ENCODE measurements around the gene SPATA21. TPM values are rescaled to one million over a fixed set of nuclear protein-coding genes. Genes with fewer than 3 reads are reported as not detected.
"Not testable (repeated sequence)": the region's sequence is repeated elsewhere in the genome, so short reads cannot be mapped to it uniquely, and the experiment has no call there.

Gene SPATA21
- total RNA-seq, 2 experiments from 2014 or later = 0.05 TPM; not detected in 1

GRCh38 chr1:16464917-16465625 is 27.8 kb upstream of the SPATA21 start:
- POLR2A ChIA-PET = no interaction called here
- no peaks in the 10 kb centered on the region for H3K27me3 Mint-ChIP-seq
- CTCF ChIA-PET = no interaction called here

DNA sequence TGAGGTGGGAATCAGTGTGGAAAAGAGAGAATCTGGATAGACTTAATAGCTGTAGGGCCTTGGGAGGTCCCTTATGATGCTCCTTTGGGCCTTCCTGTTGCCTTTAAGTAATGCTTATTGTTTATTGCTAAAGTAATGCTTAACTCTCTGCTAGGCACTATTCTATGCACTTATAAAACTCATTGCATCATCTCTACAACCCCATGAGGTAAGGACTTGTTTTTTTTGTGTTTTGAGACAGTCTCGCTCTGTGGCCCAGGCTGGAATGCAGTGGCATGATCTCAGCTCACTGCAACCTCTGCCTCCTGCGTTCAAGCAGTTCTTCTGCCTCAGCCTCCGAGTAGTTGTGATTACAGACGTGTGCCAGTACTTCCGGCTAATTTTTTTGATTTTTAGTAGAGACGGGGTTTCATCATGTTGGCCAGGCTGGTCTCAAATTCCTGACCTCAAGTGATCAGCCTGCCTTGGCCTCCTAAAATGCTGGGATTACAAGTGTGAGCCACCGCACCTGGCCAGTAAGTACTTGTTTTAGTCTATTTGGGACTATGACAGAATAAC is 25.6 kb upstream of the SPATA21 start:
- CTCF ChIA-PET = no interaction called here
- H3K4me1 Mint-ChIP-seq = no peaks in the 10 kb centered on the region

More at GRCh38 chr1:16464917-16465625, 27.8 kb upstream of the SPATA21 start:
- no peaks in the 10 kb centered on the region for H3K4me1 Mint-ChIP-seq
- H3K27ac Mint-ChIP-seq = no peak overlapping the region
- no peak overlapping the region for H3K4me3 Mint-ChIP-seq
- H3K9me3 Mint-ChIP-seq = no peaks in the 10 kb centered on the region
- H3K36me3 Mint-ChIP-seq (ENCODE audit: low read depth) = peaks cover 41% of the 10 kb centered on the region
- DNase-seq = no peak

DNA sequence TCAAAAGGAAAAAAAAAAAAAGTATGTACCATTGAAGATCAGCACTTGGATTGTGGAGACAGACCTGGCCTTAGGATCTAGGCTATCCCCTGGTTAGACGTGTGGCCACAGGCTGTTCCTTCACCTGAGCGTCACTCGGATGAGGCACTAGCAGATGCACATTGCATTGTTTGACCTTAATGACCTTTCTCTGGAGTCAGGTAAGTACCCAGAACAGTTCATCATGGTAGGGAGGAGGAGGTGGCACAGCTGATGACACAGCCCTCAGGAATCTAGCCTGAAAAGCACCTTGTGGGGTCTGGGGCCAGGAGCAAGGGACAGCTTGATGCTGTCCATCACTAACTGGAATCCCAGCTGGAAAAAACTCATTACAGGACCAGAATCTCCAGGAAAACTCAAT is 24.5 kb upstream of the SPATA21 start:
- H3K27ac Mint-ChIP-seq = no peak overlapping the region

More for the DNA sequence above, 25.6 kb upstream of the SPATA21 start:
- no peak for DNase-seq
- no peak overlapping the region for H3K27ac Mint-ChIP-seq
- H3K36me3 Mint-ChIP-seq (ENCODE audit: low read depth) = peaks cover 57% of the 10 kb centered on the region
- POLR2A ChIA-PET = interaction anchor here (1.0 kb wide), 1 partner anchor 20 kb away, joined by 4 read pairs; no protein-coding TSS in a partner anchor
- H3K9me3 Mint-ChIP-seq = no peaks in the 10 kb centered on the region
- no peak overlapping the region for H3K4me3 Mint-ChIP-seq
- no peaks in the 10 kb centered on the region for H3K27me3 Mint-ChIP-seq

GRCh38 chr1:16459352-16459925 is 22.2 kb upstream of the SPATA21 start:
- ChIA-PET CTCF (interaction anchor here (1.1 kb wide), 1 partner anchor 19 kb away, joined by 3 read pairs; the partner anchor contains the start of gene NECAP2), POLR2A (interaction anchor here (1.1 kb wide), 1 partner anchor 54 kb away, joined by 3 read pairs; no protein-coding TSS in a partner anchor)
- H3K27ac Mint-ChIP-seq = no peak overlapping the region
- H3K9me3 Mint-ChIP-seq = no peaks in the 10 kb centered on the region
- H3K4me1 Mint-ChIP-seq = no peaks in the 10 kb centered on the region
- H3K4me3 Mint-ChIP-seq = no peak overlapping the region
- peaks cover 68% of the 10 kb centered on the region for H3K36me3 Mint-ChIP-seq (ENCODE audit: low read depth)
- no peak for DNase-seq
- H3K27me3 Mint-ChIP-seq = no peaks in the 10 kb centered on the region

More for the DNA sequence above, 24.5 kb upstream of the SPATA21 start:
- CTCF ChIA-PET = no interaction called here
- no peak overlapping the region for H3K4me3 Mint-ChIP-seq
- no peaks in the 10 kb centered on the region for H3K4me1 Mint-ChIP-seq
- no peaks in the 10 kb centered on the region for H3K27me3 Mint-ChIP-seq
- POLR2A ChIA-PET = no interaction called here
- DNase-seq = no peak
- H3K36me3 Mint-ChIP-seq (ENCODE audit: low read depth) = peaks cover 58% of the 10 kb centered on the region
- H3K9me3 Mint-ChIP-seq = no peaks in the 10 kb centered on the region

GRCh38 chr1:16458831-16459230 is 21.6 kb upstream of the SPATA21 start:
- H3K9me3 Mint-ChIP-seq = no peaks in the 10 kb centered on the region
- DNase-seq = no peak
- peaks cover 68% of the 10 kb centered on the region for H3K36me3 Mint-ChIP-seq (ENCODE audit: low read depth)
- no peaks in the 10 kb centered on the region for H3K27me3 Mint-ChIP-seq
- H3K27ac Mint-ChIP-seq = no peak overlapping the region
- no peak overlapping the region for H3K4me3 Mint-ChIP-seq
- ChIA-PET POLR2A (interaction anchor here (1.1 kb wide), 1 partner anchor 54 kb away, joined by 3 read pairs; no protein-coding TSS in a partner anchor), CTCF (no interaction called here)
- H3K4me1 Mint-ChIP-seq = no peaks in the 10 kb centered on the region

- peaks cover 78% of the 10 kb centered on the region for H3K36me3 Mint-ChIP-seq (ENCODE audit: low read depth)
- DNase-seq, CTCF ChIA-PET, H3K27ac Mint-ChIP-seq, H3K9me3 Mint-ChIP-seq, H3K4me3 Mint-ChIP-seq, H3K4me1 Mint-ChIP-seq, H3K27me3 Mint-ChIP-seq: not testable (repeated sequence)
- POLR2A ChIA-PET = interaction anchor here (0.8 kb wide), 1 partner anchor 97 kb away, joined by 3 read pairs; no protein-coding TSS in a partner anchor
These were observed 18.9 kb upstream of the SPATA21 start for GRCh38 chr1:16456151-16456550.

- H3K27ac Mint-ChIP-seq, H3K27me3 Mint-ChIP-seq, DNase-seq, H3K4me3 Mint-ChIP-seq, H3K9me3 Mint-ChIP-seq: not testable (repeated sequence)
- Mint-ChIP-seq H3K4me1 (peaks cover 13% of the 10 kb centered on the region), H3K36me3 (ENCODE audit: low read depth) (peaks cover 79% of the 10 kb centered on the region)
- POLR2A ChIA-PET = interaction anchor here (0.9 kb wide), 1 partner anchor 14 kb away, joined by 3 read pairs; the partner anchor contains the start of gene NECAP2
- CTCF ChIA-PET = interaction anchor here (0.5 kb wide), 1 partner anchor 36 kb away, joined by 3 read pairs; no protein-coding TSS in a partner anchor
These were observed 17.7 kb upstream of the SPATA21 start for GRCh38 chr1:16454909-16455308.

GRCh38 chr1:16451841-16452528 is 14.8 kb upstream of the SPATA21 start:
- ChIA-PET POLR2A (interaction anchor here (1.0 kb wide), 1 partner anchor 11 kb away, joined by 3 read pairs; the partner anchor contains the start of gene NECAP2), CTCF (no interaction called here)
- Mint-ChIP-seq H3K36me3 (ENCODE audit: low read depth) (peaks cover 83% of the 10 kb centered on the region), H3K27me3 (no peaks in the 10 kb centered on the region), H3K4me1 (peaks cover 34% of the 10 kb centered on the region), H3K27ac (no peak overlapping the region), H3K9me3 (no peaks in the 10 kb centered on the region), H3K4me3 (no peak overlapping the region)
- DNase-seq = no peak

DNA sequence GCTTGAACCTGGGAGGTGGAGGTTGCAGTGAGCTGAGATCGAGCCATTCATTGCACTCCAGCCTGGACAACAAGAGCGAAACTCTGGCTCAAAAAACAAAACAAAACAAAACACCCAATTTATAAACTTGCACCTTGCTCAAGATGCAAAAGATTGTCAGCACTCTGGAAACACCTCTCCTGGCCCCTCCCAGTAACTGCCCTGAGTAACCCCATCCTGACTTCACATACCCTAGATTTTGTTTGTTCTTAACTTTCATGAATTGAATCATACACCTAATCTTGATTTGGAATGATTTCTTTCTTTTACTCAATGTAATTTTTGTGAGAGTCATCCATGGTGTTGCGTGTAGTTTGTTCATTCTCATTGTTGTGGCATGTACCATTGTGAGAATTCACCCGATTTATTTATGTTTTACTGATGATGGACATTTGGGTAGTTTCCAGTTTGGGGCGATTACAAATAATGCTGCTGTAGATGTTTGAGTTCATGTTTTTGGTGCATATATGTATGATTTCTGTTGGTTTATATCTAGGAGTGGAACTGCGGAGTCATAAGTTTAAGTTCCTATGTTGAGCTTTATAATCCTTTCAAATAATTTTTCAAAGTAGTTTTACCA is 13.7 kb upstream of the SPATA21 start:
- POLR2A ChIA-PET = interaction anchor here (1.0 kb wide), 1 partner anchor 10 kb away, joined by 3 read pairs; the partner anchor contains the start of gene NECAP2
- Mint-ChIP-seq H3K27me3 (no peaks in the 10 kb centered on the region), H3K36me3 (ENCODE audit: low read depth) (peaks cover 79% of the 10 kb centered on the region), H3K9me3 (no peaks in the 10 kb centered on the region), H3K4me1 (peaks cover 34% of the 10 kb centered on the region), H3K27ac (peak overlapping the region; percentile 1), H3K4me3 (no peak overlapping the region)
- CTCF ChIA-PET = no interaction called here
- no peak for DNase-seq

GRCh38 chr1:16449666-16450065 is 12.4 kb upstream of the SPATA21 start:
- H3K9me3 Mint-ChIP-seq = no peaks in the 10 kb centered on the region
- peak overlapping the region; percentile 34 for H3K27ac Mint-ChIP-seq
- H3K4me1 Mint-ChIP-seq = peaks cover 40% of the 10 kb centered on the region
- H3K27me3 Mint-ChIP-seq = no peaks in the 10 kb centered on the region
- POLR2A ChIA-PET = interaction anchor here (2.2 kb wide), 1 partner anchor 9 kb away, joined by 9 read pairs; the partner anchor contains the start of gene NECAP2
- H3K36me3 Mint-ChIP-seq (ENCODE audit: low read depth) = peaks cover 75% of the 10 kb centered on the region
- no peak for DNase-seq
- no peak overlapping the region for H3K4me3 Mint-ChIP-seq
- CTCF ChIA-PET = interaction anchor here (0.8 kb wide), 1 partner anchor 53 kb away, joined by 3 read pairs; no protein-coding TSS in a partner anchor

DNA sequence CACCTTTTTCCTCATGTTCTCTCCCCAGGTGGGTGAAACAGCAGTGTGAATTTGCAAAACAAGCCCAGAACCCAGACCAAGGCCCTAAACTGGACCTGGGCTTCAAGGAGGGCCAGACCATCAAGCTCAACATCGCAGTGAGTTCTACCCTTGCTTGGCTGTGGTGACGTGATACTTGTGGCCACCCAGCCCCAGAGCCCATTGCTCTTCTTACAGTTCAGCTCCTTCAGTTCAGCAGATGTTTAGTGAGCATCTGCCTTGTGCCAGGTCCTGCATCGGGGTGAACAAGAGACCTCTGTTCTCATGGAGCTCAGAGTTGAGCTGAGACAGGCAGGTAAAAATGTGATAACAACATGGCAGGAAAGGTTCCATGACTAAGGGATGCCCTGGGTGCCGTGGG is 11.8 kb upstream of the SPATA21 start:
- H3K4me3 Mint-ChIP-seq = no peak overlapping the region
- no peak for DNase-seq
- H3K27ac Mint-ChIP-seq = peak overlapping the region; percentile 34
- H3K9me3 Mint-ChIP-seq = no peaks in the 10 kb centered on the region
- peaks cover 79% of the 10 kb centered on the region for H3K36me3 Mint-ChIP-seq (ENCODE audit: low read depth)
- POLR2A ChIA-PET = interaction anchor here (2.2 kb wide), 1 partner anchor 8 kb away, joined by 9 read pairs; the partner anchor contains the start of gene NECAP2
- no peaks in the 10 kb centered on the region for H3K27me3 Mint-ChIP-seq
- peaks cover 46% of the 10 kb centered on the region for H3K4me1 Mint-ChIP-seq
- CTCF ChIA-PET = interaction anchor here (1.0 kb wide), 1 partner anchor 8 kb away, joined by 3 read pairs; the partner anchor contains the start of gene NECAP2

GRCh38 chr1:16447641-16448040 is 10.4 kb upstream of the SPATA21 start:
- POLR2A ChIA-PET = interaction anchor here (0.6 kb wide), 1 partner anchor 219 kb away, joined by 3 read pairs; no protein-coding TSS in a partner anchor
- Mint-ChIP-seq H3K4me1 (peaks cover 61% of the 10 kb centered on the region), H3K9me3 (no peaks in the 10 kb centered on the region), H3K4me3 (no peak overlapping the region), H3K36me3 (ENCODE audit: low read depth) (peaks cover 81% of the 10 kb centered on the region), H3K27me3 (no peaks in the 10 kb centered on the region), H3K27ac (no peak overlapping the region)
- CTCF ChIA-PET = interaction anchor here (0.5 kb wide), 1 partner anchor 31 kb away, joined by 3 read pairs; no protein-coding TSS in a partner anchor
- DNase-seq = no peak

Data from activated CD4-positive, alpha-beta memory T cell treated with anti-CD3 and anti-CD28 coated beads, Interleukin-2, amount 10 ng/mL, durations not matched to agents 7 days and 5 days (primary cell).